ENCODE measurements around the gene WDR27. TPM values are rescaled to one million over a fixed set of nuclear protein-coding genes. Genes with fewer than 3 reads are reported as not detected.
"Not testable (repeated sequence)": the region's sequence is repeated elsewhere in the genome, so short reads cannot be mapped to it uniquely, and the experiment has no call there.

The WDR27 gene
- total and polyA plus RNA-seq, 10 donors = 17.6 to 69.5 (median 45.7) TPM

- Histone ChIP-seq H3K4me3 (peak overlapping the region; percentile 76 to 98 (median 92)), H3K36me3 (peaks cover 0 to 31% (median 5%) of the 10 kb centered on the region in 6 donors), H3K27me3 (replicated peaks in 1 of 7) (no peaks in the 10 kb centered on the region), H3K27ac (peak overlapping the region; percentile 91 to 99 (median 98)), H3K9me3 (peaks cover 0 to 3% (median 1%) of the 10 kb centered on the region in 8 donors), H3K4me1 (peaks cover 35 to 64% (median 56%) of the 10 kb centered on the region in 6 donors)
- TF ChIP-seq POLR2A (IDR thresholded peaks at IDR 0.05) = peak in 1 of 3 donors; percentile 7
- TF ChIP-seq CTCF (IDR thresholded peaks at IDR 0.05 in 8 of 11, conservative IDR thresholded peaks at IDR 0.05 in 3 of 11) = no peak
- WGBS, 5 donors = 0 to 1% (median 0%) methylated on average over 24 to 54 of the region's 54 CpGs
- DNase-seq = no peak
- intact Hi-C loops (cut with DNase I; ENCODE audit: low total_unique reads) = no loop called here
Observed at GRCh38 chr6:169701311-169701953, 397 bp downstream of the WDR27 start.

- no peak for TF ChIP-seq POLR2A (IDR thresholded peaks at IDR 0.05)
- TF ChIP-seq CTCF (IDR thresholded peaks at IDR 0.05 in 8 of 11, conservative IDR thresholded peaks at IDR 0.05 in 3 of 11) = no peak
- Histone ChIP-seq H3K9me3 (peaks cover 0 to 12% (median 9%) of the 10 kb centered on the region in 8 donors), H3K27ac (no peak overlapping the region), H3K4me1 (peaks cover 35 to 52% (median 45%) of the 10 kb centered on the region in 6 donors), H3K4me3 (peak overlapping the region in 1 of 8 donors; percentile 90), H3K27me3 (replicated peaks in 1 of 7) (no peaks in the 10 kb centered on the region), H3K36me3 (peaks cover 0 to 24% (median 5%) of the 10 kb centered on the region in 6 donors)
- WGBS, 5 donors = 44 to 61% (median 53%) methylated on average over 5 of the region's 5 CpGs
- no peak for DNase-seq
- intact Hi-C loops (cut with DNase I; ENCODE audit: low total_unique reads) = no loop called here
Observed at GRCh38 chr6:169700296-169700695, 1.5 kb downstream of the WDR27 start.

- WGBS, 5 donors = 87 to 93% (median 91%) methylated on average over 10 of the region's 10 CpGs
- intact Hi-C loops (cut with DNase I; ENCODE audit: low total_unique reads); DNase-seq; H3K27me3 ChIP-seq (replicated peaks in 1 of 7); H3K27ac ChIP-seq; H3K4me3 ChIP-seq: not testable (repeated sequence)
- peaks cover 10 to 23% (median 17%) of the 10 kb centered on the region in 6 donors for H3K4me1 ChIP-seq
- peaks cover 0 to 30% (median 22%) of the 10 kb centered on the region in 8 donors for H3K9me3 ChIP-seq
- H3K36me3 ChIP-seq = peaks cover 0 to 14% (median 0%) of the 10 kb centered on the region in 6 donors
- peak in 5 of 11 experiments; percentile 24 to 51 (median 41) for TF ChIP-seq CTCF (IDR thresholded peaks at IDR 0.05 in 8 of 11, conservative IDR thresholded peaks at IDR 0.05 in 3 of 11)
Observed at GRCh38 chr6:169697115-169697514, 4.7 kb downstream of the WDR27 start.

GRCh38 chr6:169695131-169695530 lies 6.7 kb downstream of the WDR27 start:
- Histone ChIP-seq H3K27ac (no peak overlapping the region), H3K4me1 (peaks cover 0 to 8% (median 6%) of the 10 kb centered on the region in 6 donors), H3K4me3 (no peak overlapping the region), H3K27me3 (replicated peaks in 1 of 7) (no peaks in the 10 kb centered on the region), H3K36me3 (peaks cover 0 to 14% (median 0%) of the 10 kb centered on the region in 6 donors), H3K9me3 (peaks cover 0 to 31% (median 23%) of the 10 kb centered on the region in 8 donors)
- TF ChIP-seq CTCF (IDR thresholded peaks at IDR 0.05 in 8 of 11, conservative IDR thresholded peaks at IDR 0.05 in 3 of 11) (no peak), POLR2A (IDR thresholded peaks at IDR 0.05) (no peak), POLR2AphosphoS5 (IDR thresholded peaks at IDR 0.05) (no peak)
- intact Hi-C loops (cut with DNase I; ENCODE audit: low total_unique reads) = no loop called here
- 91 to 97% (median 94%) methylated on average over 5 of the region's 5 CpGs for WGBS, 5 donors
- no peak for DNase-seq

Measured in spleen (tissue), 11 donors.